H1 (cell line): ENCODE results near the gene UBE2I. TPM values are rescaled to one million over a fixed set of nuclear protein-coding genes. Genes with fewer than 3 reads are reported as not detected.

Experiments used
- ATF2 ChIP-seq: IDR thresholded peaks from 2 replicates; pipeline ENCODE4 v1.6.1; 2012; ENCODE audit warnings: low read length, inconsistent platforms
- CHD7 ChIP-seq: fragments of 300-600 bp; sonication (generic); IDR thresholded peaks from 2 replicates; pipeline ENCODE4 v1.7.1; 2012; ENCODE audit warnings: low read length, moderate library complexity, mild to moderate bottlenecking, inconsistent platforms; ENCODE audit not compliant: insufficient replicate concordance
- HDAC6 ChIP-seq: IDR thresholded peaks from one replicate; pipeline ENCODE4 v1.7.1; 2012; ENCODE audit warnings: low read depth, mild to moderate bottlenecking, inconsistent platforms, low read length, moderate library complexity
- MAFK ChIP-seq: IDR thresholded peaks from 2 replicates; pipeline ENCODE4 v1.6.1; 2012; ENCODE audit warnings: low read depth, mild to moderate bottlenecking, improper control_type of control experiment, low read length
- POLR2AphosphoS5 ChIP-seq: IDR thresholded peaks from 2 replicates; pipeline ENCODE4 v1.6.1; 2011; ENCODE audit warnings: low read depth, low read length
- SUZ12 ChIP-seq: fragments of 200-600 bp; sonication (generic); IDR thresholded peaks from 2 replicates; pipeline ENCODE4 v1.6.1; 2012; ENCODE audit warnings: mild to moderate bottlenecking, inconsistent platforms, low read length, moderate library complexity, mixed read lengths
- polyA plus RNA-seq, 7 experiments: library from polyadenylated mRNA; depleted of rRNA in 3 of 7; stranded (reverse) in 5 of 7; unstranded in 2 of 7; fragments of >200 nt in 5 of 7; fragments of 200-250 nt in 2 of 7; gene quantifications; 1 replicate in 5 of 7; 2 replicates in 1 of 7; 4 replicates in 1 of 7; pipeline versions ENCODE4 v1.2.1 to v1.2.3, GENCODE V29; 2011 to 2013; ENCODE audit warnings: missing spikeins in 2 of 7, mixed read lengths in 2 of 7
- total RNA-seq: library from RNA; stranded (reverse); fragmentation: NEBNext Ultra II Directional; extraction: Animal tissue kit (Norgen Biotek cat#: 25700); gene quantifications from 2 replicates; pipeline ENCODE4 v1.2.1, GENCODE V29; 2021

The UBE2I gene
- total and polyA plus RNA-seq, 2 of the 8 experiments (the other 6 are each of a cell fraction or from before 2014, with no cell fraction given) = 148 to 268 TPM

DNA sequence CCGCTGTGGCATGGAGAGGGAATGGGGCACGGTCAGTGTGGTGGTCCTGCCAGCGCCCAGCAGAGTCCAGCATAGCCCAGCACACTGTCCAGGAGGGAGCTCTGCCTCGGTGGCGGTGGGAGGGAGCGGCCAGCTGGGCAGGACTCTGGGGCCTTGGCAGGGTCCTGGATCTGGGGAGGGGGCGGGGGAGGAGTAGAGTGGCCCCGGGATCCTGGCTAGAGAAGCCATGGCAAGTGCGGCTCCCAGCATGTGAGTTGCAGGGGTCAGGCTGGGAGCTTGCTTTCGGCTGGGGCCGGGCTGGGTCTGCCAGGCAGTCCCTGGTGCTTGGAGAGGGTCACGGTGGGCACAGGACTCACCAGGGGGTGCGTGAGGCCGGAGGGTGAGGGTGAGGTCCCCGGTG lies 46.2 kb downstream of the UBE2I start (continued):
- TF ChIP-seq CHD7 (no peak), POLR2AphosphoS5 (no peak), MAFK (no peak), SUZ12 (no peak), HDAC6 (no peak), ATF2 (no peak)
